Measurements from ENCODE around the gene COA1.

DNA sequence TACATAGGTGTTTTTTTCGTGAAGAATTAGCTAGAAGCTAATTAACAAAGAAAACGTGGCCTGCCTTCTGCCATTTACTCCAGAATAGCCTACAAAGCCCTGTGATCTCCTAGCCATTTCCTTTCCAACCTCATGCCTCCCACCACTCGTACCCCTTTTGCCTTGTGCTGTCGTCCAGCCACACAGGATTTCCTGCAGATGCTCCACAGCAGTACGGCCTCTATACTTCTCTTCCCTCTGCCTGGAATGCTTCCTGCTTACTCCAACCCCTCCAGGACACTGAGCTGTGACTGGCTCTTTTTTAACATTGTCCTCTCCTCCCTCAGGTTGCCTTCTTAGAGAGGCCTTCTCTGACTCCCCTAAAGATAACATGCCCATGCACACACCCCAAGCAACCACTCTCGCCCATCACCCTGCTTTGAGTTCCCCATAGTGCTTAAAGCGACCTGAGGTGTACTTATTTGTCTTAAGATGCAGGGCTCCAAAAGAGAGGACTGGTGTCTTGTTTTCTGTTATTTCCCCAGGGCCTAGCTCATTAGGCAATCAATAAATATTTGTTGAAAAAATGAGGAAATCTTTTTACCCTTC lies 113.7 kb downstream of the COA1 start:
- no peak for TF ChIP-seq POLR2A (IDR thresholded peaks at IDR 0.05)
- TF ChIP-seq, protein P1, sequence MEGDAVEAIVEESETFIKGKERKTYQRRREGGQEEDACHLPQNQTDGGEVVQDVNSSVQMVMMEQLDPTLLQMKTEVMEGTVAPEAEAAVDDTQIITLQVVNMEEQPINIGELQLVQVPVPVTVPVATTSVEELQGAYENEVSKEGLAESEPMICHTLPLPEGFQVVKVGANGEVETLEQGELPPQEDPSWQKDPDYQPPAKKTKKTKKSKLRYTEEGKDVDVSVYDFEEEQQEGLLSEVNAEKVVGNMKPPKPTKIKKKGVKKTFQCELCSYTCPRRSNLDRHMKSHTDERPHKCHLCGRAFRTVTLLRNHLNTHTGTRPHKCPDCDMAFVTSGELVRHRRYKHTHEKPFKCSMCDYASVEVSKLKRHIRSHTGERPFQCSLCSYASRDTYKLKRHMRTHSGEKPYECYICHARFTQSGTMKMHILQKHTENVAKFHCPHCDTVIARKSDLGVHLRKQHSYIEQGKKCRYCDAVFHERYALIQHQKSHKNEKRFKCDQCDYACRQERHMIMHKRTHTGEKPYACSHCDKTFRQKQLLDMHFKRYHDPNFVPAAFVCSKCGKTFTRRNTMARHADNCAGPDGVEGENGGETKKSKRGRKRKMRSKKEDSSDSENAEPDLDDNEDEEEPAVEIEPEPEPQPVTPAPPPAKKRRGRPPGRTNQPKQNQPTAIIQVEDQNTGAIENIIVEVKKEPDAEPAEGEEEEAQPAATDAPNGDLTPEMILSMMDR (IDR thresholded peaks at IDR 0.05): no peak
- TF ChIP-seq EP300 (IDR thresholded peaks at IDR 0.05; ENCODE audit: low read depth): no peak
